Body of pancreas (tissue), 4 donors: Measurements from ENCODE around the gene C21orf91.

ENCODE experiments used
- CTCF ChIP-seq, 7 experiments: fragments of 450-650 bp in 4 of 7; fragments of 200-600 bp in 3 of 7; sonication (generic) in 3 of 7; IDR thresholded peaks; one replicate each; pipeline ENCODE4 v1.5.1; 2016 to 2019; ENCODE audit warnings: antibody characterized with exemption in 7 of 7
- POLR2A ChIP-seq, 3 donors: fragments of 450-650 bp; IDR thresholded peaks; one replicate each; pipeline ENCODE4 v1.6.1; 2016; ENCODE audit warnings: antibody characterized with exemption in 3 of 3, mild to moderate bottlenecking in 2 of 3

DNA sequence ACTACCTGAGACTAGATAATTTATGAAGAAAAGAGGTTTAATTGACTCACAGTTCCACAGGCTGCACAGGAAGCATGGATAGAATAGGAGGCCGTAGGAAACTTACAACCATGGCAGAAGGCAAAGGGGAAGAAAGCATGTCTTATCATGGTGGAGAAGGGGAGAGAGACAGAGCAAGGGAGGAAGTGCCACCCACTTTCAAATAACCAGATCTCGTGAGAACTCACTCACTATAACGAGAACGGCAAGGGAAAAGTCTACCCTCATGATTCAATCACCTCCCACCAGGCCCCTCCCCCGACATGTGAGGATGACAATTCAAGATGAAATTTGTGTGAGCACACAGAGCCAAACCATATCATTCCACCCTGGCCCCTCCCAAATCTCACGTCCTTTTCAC lies 4.7 kb upstream of the C21orf91 start:
- no peak for TF ChIP-seq CTCF (IDR thresholded peaks at IDR 0.05)
- no peak for TF ChIP-seq POLR2A (IDR thresholded peaks at IDR 0.05)
